ENCODE measurements around the gene SLC2A1. TPM values are rescaled to one million over a fixed set of nuclear protein-coding genes. Genes with fewer than 3 reads are reported as not detected.

Gene SLC2A1
- polyA plus RNA-seq, 1 donor (not counting 4 experiments of a cell fraction or from before 2014, with no cell fraction given), result 689 TPM

GRCh38 chr1:42957229-42957879, 1.3 kb downstream of the SLC2A1 start:
- peak overlapping the region; percentile 78 to 88 (median 85) for H3K4me3 ChIP-seq (ENCODE audit: control insufficient read depth in 2 of 3, extremely low read depth in 1 of 3, insufficient read depth in 2 of 3, low read depth in 1 of 3, low read length in 3 of 3)
- no peak overlapping the region for H2AFZ ChIP-seq (ENCODE audit: control insufficient read depth, low read length)
- no peak for TF ChIP-seq EZH2 (IDR thresholded peaks at IDR 0.05; ENCODE audit: low read length)
- TF ChIP-seq, protein P1, sequence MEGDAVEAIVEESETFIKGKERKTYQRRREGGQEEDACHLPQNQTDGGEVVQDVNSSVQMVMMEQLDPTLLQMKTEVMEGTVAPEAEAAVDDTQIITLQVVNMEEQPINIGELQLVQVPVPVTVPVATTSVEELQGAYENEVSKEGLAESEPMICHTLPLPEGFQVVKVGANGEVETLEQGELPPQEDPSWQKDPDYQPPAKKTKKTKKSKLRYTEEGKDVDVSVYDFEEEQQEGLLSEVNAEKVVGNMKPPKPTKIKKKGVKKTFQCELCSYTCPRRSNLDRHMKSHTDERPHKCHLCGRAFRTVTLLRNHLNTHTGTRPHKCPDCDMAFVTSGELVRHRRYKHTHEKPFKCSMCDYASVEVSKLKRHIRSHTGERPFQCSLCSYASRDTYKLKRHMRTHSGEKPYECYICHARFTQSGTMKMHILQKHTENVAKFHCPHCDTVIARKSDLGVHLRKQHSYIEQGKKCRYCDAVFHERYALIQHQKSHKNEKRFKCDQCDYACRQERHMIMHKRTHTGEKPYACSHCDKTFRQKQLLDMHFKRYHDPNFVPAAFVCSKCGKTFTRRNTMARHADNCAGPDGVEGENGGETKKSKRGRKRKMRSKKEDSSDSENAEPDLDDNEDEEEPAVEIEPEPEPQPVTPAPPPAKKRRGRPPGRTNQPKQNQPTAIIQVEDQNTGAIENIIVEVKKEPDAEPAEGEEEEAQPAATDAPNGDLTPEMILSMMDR (optimal IDR thresholded peaks at IDR 0.05 in 1 of 3, IDR thresholded peaks at IDR 0.05 in 1 of 3, conservative IDR thresholded peaks at IDR 0.05 in 1 of 3; ENCODE audit: extremely low read depth in 1 of 3, insufficient read depth in 2 of 3, low read length in 3 of 3), result no peak
- H4K20me1 ChIP-seq (ENCODE audit: control insufficient read depth, extremely low read depth, insufficient read depth, low read length), result peaks cover 27% of the 10 kb centered on the region
- dilution Hi-C loops (cut with MboI; ENCODE audit: extremely low pct_ligation_motif_present, low sequenced_read_pairs), result no loop called here
- H3K4me2 ChIP-seq (ENCODE audit: control insufficient read depth, extremely low read depth, insufficient read depth, low read depth, low read length), result peak overlapping the region; percentile 85
- H3K79me2 ChIP-seq (ENCODE audit: control insufficient read depth, insufficient read depth, low read length), result peaks cover 67% of the 10 kb centered on the region
- no peaks in the 10 kb centered on the region for H3K9me3 ChIP-seq (ENCODE audit: control insufficient read depth, low read depth, low read length)
- H3K4me1 ChIP-seq (ENCODE audit: control insufficient read depth, extremely low read depth, insufficient read depth, low read length), result peaks cover 51% of the 10 kb centered on the region
- peaks cover 3% of the 10 kb centered on the region for H3K9me1 ChIP-seq (ENCODE audit: control insufficient read depth, extremely low read depth, insufficient read depth, low read length)
- peak overlapping the region; percentile 79 for H3K27ac ChIP-seq (ENCODE audit: control insufficient read depth, insufficient read depth, low read length)
- H3K9ac ChIP-seq (ENCODE audit: control insufficient read depth, extremely low read depth, insufficient read depth, low read length), result peak overlapping the region; percentile 87
- no peak for FAIRE-seq
- H3K27me3 ChIP-seq (ENCODE audit: control insufficient read depth, extremely low read depth, insufficient read depth, low read length), result no peaks in the 10 kb centered on the region
- no peak for DNase-seq (ENCODE audit: low read depth, low spot score)
- peaks cover 15 to 30% of the 10 kb centered on the region in 2 experiments for H3K36me3 ChIP-seq (ENCODE audit: control insufficient read depth in 2 of 2, extremely low read depth in 1 of 2, insufficient read depth in 2 of 2, low read length in 2 of 2)

DNA sequence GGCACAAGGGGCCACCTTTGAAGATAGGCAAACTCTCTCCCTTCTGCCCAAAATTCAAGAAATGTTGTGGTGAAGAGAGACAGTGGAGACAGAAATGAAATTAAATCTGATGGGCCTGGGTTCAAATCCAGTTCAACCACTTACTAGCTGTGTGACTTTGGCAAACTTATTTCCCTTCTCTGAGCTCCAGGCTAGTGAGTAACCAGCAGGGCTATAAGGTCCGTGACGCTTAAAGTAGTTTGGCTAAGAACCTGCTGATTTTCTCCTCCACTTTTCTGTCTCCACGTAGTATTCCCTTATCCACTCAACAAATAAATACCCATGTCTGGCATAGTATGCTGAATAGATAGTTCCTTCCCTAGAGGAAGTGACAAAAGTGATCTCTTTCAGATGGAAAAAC, 1.9 kb downstream of the SLC2A1 start:
- Histone ChIP-seq H3K27ac (ENCODE audit: control insufficient read depth, insufficient read depth, low read length) (peak overlapping the region; percentile 79), H3K27me3 (ENCODE audit: control insufficient read depth, extremely low read depth, insufficient read depth, low read length) (no peaks in the 10 kb centered on the region), H3K9ac (ENCODE audit: control insufficient read depth, extremely low read depth, insufficient read depth, low read length) (peak overlapping the region; percentile 87), H2AFZ (ENCODE audit: control insufficient read depth, low read length) (no peak overlapping the region), H3K4me3 (ENCODE audit: control insufficient read depth in 2 of 3, extremely low read depth in 1 of 3, insufficient read depth in 2 of 3, low read depth in 1 of 3, low read length in 3 of 3) (peak overlapping the region; percentile 78 to 88 (median 85)), H3K4me2 (ENCODE audit: control insufficient read depth, extremely low read depth, insufficient read depth, low read depth, low read length) (peak overlapping the region; percentile 85), H3K79me2 (ENCODE audit: control insufficient read depth, insufficient read depth, low read length) (peaks cover 73% of the 10 kb centered on the region), H4K20me1 (ENCODE audit: control insufficient read depth, extremely low read depth, insufficient read depth, low read length) (peaks cover 27% of the 10 kb centered on the region), H3K4me1 (ENCODE audit: control insufficient read depth, extremely low read depth, insufficient read depth, low read length) (peaks cover 52% of the 10 kb centered on the region), H3K9me3 (ENCODE audit: control insufficient read depth, low read depth, low read length) (no peaks in the 10 kb centered on the region), H3K9me1 (ENCODE audit: control insufficient read depth, extremely low read depth, insufficient read depth, low read length) (peaks cover 3% of the 10 kb centered on the region), H3K36me3 (ENCODE audit: control insufficient read depth in 2 of 2, extremely low read depth in 1 of 2, insufficient read depth in 2 of 2, low read length in 2 of 2) (peaks cover 20 to 37% of the 10 kb centered on the region in 2 experiments)
- TF ChIP-seq, protein P1 (optimal IDR thresholded peaks at IDR 0.05 in 1 of 3, IDR thresholded peaks at IDR 0.05 in 1 of 3, conservative IDR thresholded peaks at IDR 0.05 in 1 of 3; ENCODE audit: extremely low read depth in 1 of 3, insufficient read depth in 2 of 3, low read length in 3 of 3), result no peak
- no peak for TF ChIP-seq EZH2 (IDR thresholded peaks at IDR 0.05; ENCODE audit: low read length)
- DNase-seq (ENCODE audit: low read depth, low spot score) (no peak), FAIRE-seq (no peak)
- dilution Hi-C loops (cut with MboI; ENCODE audit: extremely low pct_ligation_motif_present, low sequenced_read_pairs), result no loop called here
